ENCODE data around the gene NOS1. TPM values are rescaled to one million over a fixed set of nuclear protein-coding genes. Genes with fewer than 3 reads are reported as not detected.

The NOS1 gene
- total and polyA plus RNA-seq, 2 of the 8 experiments (the other 6 are each of a cell fraction or from before 2014, with no cell fraction given): 1.5 to 2.0 TPM

DNA sequence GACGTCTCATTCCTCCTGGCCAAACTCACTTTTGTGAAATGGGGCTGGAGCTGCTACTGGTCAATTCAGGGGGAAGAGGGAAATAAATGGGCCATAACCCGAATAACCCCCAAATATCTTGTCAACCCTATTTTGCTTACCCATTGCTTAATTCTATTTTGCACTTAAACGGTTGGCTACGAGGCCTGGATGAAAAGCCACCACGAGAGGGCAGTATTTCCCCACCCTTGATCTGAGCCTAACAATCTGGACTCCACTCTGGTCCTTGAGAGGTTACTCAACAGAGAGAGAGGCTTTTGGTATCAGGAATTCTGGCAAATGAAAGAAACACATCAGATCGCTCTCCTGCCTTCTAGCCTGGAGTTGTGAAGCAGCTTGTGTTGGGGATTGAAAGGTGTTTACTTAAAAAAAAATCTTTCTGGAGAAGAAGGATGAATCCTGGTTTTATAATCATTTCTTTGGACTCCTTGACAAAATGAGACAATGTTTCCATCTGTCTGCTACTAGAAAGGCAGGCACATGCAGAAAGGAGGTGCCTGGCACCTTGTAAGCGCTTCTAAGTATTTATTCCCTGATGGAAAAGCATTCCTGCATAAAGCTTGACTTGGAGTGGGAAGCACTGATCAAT is 148.7 kb downstream of the NOS1 start:
- Histone ChIP-seq H3K23ac (ENCODE audit: insufficient read length) (no peak overlapping the region), H3K14ac (ENCODE audit: insufficient read length) (no peak overlapping the region), H4K20me1 (replicated peaks in 1 of 2; ENCODE audit: control insufficient read depth in 1 of 2, insufficient read depth in 2 of 2, low read length in 2 of 2) (no peaks in the 10 kb centered on the region), H2BK12ac (ENCODE audit: low read depth, low read length) (no peak overlapping the region), H3K9ac (replicated peaks in 1 of 4; ENCODE audit: extremely low read depth in 1 of 4, low read depth in 3 of 4, low read length in 3 of 4) (no peak overlapping the region), H3K4me3 (ENCODE audit: extremely low read depth in 1 of 4, insufficient read depth in 2 of 4, low read depth in 3 of 4, low read length in 4 of 4) (no peak overlapping the region), H3K56ac (replicated peaks; ENCODE audit: insufficient read length, low read depth, low read length) (no peak overlapping the region), H3K4ac (replicated peaks; ENCODE audit: insufficient read length, low read depth, low read length) (no peak overlapping the region), H2BK15ac (ENCODE audit: low read length) (no peak overlapping the region), H3K18ac (ENCODE audit: extremely low read depth, low read length) (no peak overlapping the region), H3K27ac (ENCODE audit: low read depth, low read length) (no peak overlapping the region), H4K91ac (replicated peaks; ENCODE audit: insufficient read length, low read length) (no peak overlapping the region), H3K9me3 (ENCODE audit: insufficient read depth in 2 of 2, low read depth in 1 of 2, low read length in 1 of 2) (no peaks in the 10 kb centered on the region), H2AK5ac (ENCODE audit: low read depth, low read length) (no peak overlapping the region), H3K79me1 (ENCODE audit: low read depth, low read length) (no peaks in the 10 kb centered on the region), H2BK20ac (ENCODE audit: low read length) (no peak overlapping the region), H4K5ac (ENCODE audit: insufficient read length, low read depth, low read length) (no peak overlapping the region), H3K4me2 (ENCODE audit: insufficient read depth in 1 of 2, low read depth in 2 of 2, low read length in 2 of 2) (no peak overlapping the region), H3K23me2 (ENCODE audit: low read depth, low read length) (no peaks in the 10 kb centered on the region; the same call in 1 of the 2 replicates), H3K4me1 (replicated peaks in 1 of 4; ENCODE audit: control insufficient read depth in 3 of 4, insufficient read depth in 4 of 4, low read length in 3 of 4) (peaks cover 0 to 4% (median 2%) of the 10 kb centered on the region in 4 experiments; a peak in 2 of 7 replicates), H3K36me3 (ENCODE audit: control insufficient read depth in 2 of 4, insufficient read depth in 4 of 4, low read length in 3 of 4) (no peaks in the 10 kb centered on the region), H2BK5ac (ENCODE audit: low read depth, low read length) (no peak overlapping the region), H3K27me3 (replicated peaks in 1 of 4; ENCODE audit: control insufficient read depth in 3 of 4, extremely low read depth in 1 of 4, insufficient read depth in 3 of 4, low read length in 3 of 4) (no peaks in the 10 kb centered on the region), H2AFZ (ENCODE audit: low read length) (no peak overlapping the region), H2BK120ac (replicated peaks; ENCODE audit: low read depth, low read length) (no peak overlapping the region), H3K79me2 (ENCODE audit: control insufficient read depth in 1 of 2, insufficient read depth in 2 of 2, low read length in 2 of 2) (no peaks in the 10 kb centered on the region), H4K8ac (ENCODE audit: extremely low read depth, insufficient read depth, low read length) (no peak overlapping the region)
- 28% methylated on average over 7 of the region's 7 CpGs; no CpG with 5 or more reads in 1 of the 2 experiments for WGBS, 2 experiments (ENCODE audit: extremely low coverage in 1 of 2, insufficient coverage in 1 of 2, insufficient read length in 1 of 2, insufficient replicate concordance in 2 of 2, low coverage in 1 of 2, low lambda C conversion rate in 2 of 2, missing lambda C conversion rate in 1 of 2)
- peak; percentile 99 for FAIRE-seq
- ChIA-PET POLR2A (ENCODE audit: partially characterized antibody) (interaction anchor here (1.4 kb wide), 1 partner anchor 624 kb away, joined by 3 read pairs; no protein-coding TSS in a partner anchor), CTCF (ENCODE audit: partially characterized antibody) (interaction anchor here (0.6 to 6.8 kb wide), 38 partner anchors 8 to 935 kb away, joined by 3 to 65 read pairs (median 4); no protein-coding TSS in a partner anchor)
- DNase-seq (ENCODE audit: low read depth in 1 of 2, low spot score in 2 of 2): peak; percentile 34 to 88

Measured in H1 (cell line).